GM19455 (cell line): ENCODE measurements around the gene FCN2.

Source experiments
- ATAC-seq: cut with Tn5 transposase; IDR thresholded peaks from one replicate; pipeline ENCODE4 v1.9.1; 2021; ENCODE audit not compliant: unreplicated experiment

The FCN2 gene

DNA sequence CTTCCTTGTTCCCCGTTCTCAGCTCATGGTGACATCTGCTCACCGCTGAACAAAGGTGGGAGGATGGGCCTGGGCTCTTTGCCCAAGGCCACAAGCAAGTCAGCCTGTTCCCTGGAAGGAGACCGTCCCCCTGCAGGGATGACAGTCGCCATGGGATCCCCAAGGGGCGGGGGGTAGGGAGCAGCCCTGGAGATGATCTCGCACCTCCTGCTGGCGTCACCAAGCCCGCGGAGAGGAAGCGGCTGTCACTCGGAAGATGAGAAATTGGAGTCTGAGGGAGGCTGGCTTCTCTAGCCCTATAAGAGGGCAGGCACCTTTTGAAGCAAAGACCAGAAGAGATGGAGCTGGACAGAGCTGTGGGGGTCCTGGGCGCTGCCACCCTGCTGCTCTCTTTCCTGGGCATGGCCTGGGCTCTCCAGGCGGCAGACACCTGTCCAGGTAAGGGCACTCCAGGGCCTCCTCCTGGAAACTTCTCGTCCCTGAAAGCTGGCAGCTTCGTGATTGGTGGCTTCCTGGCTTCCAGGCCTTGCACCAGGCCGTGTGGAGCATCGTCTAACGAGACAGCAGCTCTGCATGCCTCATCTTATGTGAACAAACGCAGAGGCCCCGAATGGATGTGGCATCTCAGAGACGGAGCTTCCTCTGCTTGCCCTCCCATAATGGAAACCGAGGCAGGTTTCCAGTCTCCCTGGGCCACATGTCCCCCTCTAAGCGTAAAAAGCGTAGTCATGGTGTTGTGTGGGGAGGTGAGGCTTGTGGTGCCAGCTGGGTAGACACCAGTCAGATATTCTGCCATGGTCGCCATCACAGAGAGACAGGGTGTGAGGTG, at the start of gene FCN2:
Gene FCN2 (plus strand): TSS at position 327 of the 829 bp plus-strand sequence. CDS start 12 bp downstream, at position 339.
- ATAC-seq = no peak

- ATAC-seq = no peak
Observed at GRCh38 chr9:134830926-134831720, 49.5 kb upstream of the FCN2 start.

DNA sequence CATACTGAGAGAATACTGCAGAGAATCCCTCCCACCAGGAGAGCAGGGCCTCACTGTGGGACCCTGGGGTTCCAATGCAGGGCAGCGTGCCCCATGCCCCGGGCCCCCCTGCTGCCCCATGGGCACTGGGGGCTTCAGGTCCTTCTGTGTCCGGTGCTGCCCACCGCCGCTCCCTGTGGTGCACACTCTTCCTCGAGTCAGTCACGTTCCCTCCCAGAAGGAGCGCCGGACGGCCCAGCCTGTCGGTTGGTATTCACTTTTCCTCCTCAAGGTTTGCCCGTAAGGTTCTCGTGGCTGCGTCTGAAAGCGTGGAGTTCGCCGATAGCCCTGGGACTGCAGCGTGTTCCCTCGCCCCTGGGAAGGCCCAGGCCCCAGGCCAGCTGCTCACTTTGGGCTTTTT, 48.1 kb upstream of the FCN2 start:
- no peak for ATAC-seq

DNA sequence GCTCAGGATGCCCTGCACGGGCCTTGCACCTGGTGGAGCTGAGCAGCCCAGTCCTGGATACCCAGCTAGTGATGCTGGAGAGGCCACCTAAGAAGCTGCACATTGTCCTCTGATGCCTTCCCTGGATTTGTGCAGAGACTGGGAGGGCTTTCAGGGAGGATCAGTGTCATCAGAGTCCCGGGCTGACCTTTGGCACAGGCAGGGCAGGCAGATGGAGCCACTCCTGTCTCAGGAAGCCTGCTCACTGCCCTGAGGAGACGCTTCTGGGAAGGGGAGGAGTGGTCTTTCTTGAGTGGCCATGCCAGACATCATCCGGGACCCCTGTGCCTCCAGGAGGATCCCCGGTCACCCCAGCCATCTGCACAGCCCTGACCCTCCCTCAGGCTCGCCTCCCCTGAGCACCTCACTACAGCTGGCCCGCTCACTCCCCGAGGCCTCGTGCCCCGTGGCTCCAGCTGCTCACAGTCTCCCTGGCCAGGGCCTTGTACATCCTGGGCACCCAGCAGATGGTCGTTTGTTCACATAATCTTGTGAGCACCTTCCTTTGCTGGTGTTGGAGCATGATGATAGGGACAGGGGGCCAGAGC, 47.2 kb upstream of the FCN2 start:
- ATAC-seq = no peak

GRCh38 chr9:134834217-134834956, 46.2 kb upstream of the FCN2 start:
- ATAC-seq = no peak

DNA sequence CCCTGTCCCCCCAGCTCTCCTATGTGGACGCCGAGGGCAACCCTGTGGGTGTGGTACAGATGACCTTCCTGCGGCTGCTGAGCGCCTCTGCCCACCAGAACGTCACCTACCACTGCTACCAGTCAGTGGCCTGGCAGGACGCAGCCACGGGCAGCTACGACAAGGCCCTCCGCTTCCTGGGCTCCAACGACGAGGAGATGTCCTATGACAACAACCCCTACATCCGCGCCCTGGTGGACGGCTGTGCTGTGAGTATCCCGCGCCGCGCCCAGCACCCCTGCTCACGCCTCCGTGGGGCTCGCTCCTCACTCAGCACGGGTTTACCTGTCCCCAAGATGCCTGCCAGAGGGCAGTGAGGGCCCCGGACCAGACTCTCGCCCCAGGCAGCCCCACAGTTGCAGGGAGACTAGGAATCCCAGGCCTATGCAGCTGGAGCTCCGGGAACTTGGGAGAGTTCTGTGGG, 45.6 kb upstream of the FCN2 start:
- ATAC-seq = no peak

GRCh38 chr9:134835448-134835847, 45.2 kb upstream of the FCN2 start:
- ATAC-seq = no peak

- no peak for ATAC-seq
Observed at GRCh38 chr9:134835987-134836386, 44.6 kb upstream of the FCN2 start.

DNA sequence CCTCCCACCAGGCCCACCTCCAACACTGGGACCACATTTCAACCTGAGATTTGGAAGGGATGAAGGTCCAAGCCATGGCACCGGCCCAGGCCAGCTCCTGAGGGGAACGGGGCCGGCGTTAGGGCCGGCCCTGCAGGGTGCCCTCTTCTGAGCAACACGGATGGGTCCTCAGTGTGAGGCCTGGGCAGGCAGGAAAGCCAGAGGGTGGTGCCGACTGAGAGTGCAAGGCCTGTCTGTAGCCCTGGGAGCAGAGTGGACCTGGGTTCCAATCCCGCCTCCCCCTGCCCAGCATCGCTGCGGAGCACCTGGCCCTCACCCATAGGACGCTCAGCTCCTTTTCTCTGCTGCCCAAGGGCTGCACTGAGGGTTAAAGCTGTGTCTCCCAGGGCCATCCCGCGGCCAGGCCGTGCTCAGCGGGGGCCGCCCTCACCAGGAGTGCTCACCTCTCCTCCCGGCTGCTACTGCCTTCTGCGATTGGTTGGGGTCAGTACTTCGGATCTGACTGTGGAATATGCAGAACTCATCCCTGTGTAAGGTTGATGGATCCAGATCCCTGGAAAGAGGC, 44.1 kb upstream of the FCN2 start:
- ATAC-seq = no peak

- no peak for ATAC-seq
Observed at GRCh38 chr9:134837529-134837928, 43.1 kb upstream of the FCN2 start.

DNA sequence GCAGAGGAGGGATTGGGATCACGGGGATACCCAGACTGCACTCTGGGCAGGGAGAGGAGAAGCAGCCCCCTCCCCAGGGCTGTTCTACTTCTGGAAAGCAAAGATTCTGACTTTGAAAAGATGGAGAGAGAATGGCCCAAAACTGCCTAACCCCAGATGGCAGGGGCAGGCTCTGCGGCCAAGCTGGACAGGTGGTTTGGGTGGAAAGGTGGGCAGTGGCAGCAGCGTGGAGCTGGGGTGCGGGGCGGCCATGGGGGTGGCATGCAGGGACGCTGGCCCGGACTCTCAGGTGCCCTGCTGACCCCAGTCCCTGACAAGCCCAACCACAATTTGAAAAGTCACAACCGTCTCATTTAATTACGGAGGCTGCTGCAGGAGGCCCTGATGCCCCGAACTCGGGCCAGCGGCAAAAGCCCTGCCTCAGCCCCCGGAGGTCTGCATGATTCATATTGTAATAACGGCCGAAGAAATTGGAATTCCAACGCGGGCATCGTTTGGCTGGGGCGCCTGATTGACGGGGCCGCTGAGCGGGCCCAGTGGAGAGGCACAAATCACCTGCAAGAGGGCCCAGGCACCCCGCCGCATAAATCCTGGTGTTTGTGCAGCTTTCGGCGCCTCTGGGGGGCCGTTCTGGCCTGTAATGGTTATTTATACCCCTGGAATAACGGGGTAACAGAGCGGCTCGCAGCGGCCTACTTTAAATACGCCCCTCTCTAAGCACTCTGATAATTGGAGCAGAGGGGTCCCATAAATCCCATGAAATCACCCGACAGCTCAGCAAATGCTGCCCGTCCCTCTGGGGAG, 41.8 kb upstream of the FCN2 start:
- no peak for ATAC-seq

- ATAC-seq = no peak
Observed at GRCh38 chr9:134839455-134840125, 41.0 kb upstream of the FCN2 start.

DNA sequence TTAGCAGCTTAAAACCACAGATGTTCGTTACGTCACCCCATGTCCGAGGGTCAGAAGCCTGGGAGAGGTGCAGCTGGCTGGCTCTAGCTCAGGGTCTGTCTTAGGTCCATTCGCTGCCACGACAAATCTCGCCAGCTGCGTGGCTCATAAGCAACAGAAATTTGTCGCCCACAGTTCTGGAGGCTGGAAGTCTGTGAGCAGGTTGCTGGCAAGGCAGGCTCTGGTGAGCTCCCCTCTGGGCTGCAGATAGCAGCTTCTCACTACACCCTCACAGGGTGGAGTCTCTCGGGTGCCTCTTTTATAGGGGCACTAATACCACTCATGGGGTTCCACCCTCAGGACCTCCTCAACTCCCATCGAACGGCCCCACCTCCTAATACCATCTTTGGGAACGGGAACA, 40.1 kb upstream of the FCN2 start:
- ATAC-seq = no peak

DNA sequence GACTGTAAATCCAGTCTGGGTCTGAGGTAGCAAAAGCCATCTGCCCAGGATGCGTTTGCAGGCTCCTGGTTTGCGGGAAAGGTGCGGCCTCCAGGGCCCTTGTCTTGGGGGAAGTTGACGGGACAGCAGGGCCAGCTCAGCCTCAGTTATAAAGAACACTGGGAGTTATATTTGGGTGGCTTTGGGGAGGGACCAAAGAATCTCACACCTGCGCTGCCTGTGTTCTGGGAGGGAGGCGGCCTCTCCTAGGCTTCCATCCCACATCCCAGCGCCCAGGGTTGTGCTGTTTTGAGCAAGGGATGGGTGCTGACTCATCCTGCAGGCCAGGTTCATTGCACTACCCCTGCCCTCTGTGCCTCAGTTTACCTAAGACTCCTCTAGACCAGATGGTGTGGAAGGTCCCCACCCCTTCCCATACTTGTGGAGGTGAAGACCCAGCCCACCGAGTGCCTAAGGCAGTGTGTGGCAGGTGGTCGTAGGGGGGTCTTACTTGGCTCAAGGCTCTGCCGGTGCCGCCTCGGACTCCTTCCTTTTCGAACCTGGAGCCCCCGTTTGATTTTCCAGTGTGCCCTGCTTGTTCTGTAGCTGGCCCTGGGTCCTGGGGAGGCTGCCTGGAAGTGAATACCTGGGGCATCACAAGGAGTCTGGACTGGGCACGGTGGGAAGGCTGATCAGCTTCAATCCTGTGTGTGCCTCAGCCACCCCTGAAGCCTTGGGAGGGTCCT, 39.3 kb upstream of the FCN2 start:
- ATAC-seq = no peak

GRCh38 chr9:134842321-134842720, 38.3 kb upstream of the FCN2 start:
- no peak for ATAC-seq

DNA sequence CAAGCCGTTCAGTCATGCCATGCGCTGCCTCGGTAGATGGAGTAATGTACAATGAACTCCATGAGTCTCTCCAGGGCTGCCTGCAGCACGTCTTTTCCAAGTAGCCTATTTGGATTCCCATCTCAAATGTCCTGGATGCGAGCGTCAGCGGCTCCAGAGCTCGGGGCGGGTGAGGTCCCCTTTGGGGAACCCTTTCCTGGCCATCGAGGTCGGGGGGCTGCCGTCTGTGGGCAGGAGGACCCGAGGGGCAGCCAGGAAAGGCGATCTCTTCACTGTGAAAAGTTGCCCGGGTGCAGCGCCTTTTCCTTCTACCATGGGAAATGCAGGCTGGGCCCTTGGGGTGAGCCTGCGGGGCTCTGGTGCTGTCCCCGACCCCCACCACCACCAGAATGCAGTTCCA, 36.9 kb upstream of the FCN2 start:
- no peak for ATAC-seq

- no peak for ATAC-seq
Observed at GRCh38 chr9:134844821-134845220, 35.8 kb upstream of the FCN2 start.

GRCh38 chr9:134846187-134846586, 34.4 kb upstream of the FCN2 start:
- no peak for ATAC-seq

- no peak for ATAC-seq
Observed at GRCh38 chr9:134846699-134847098, 33.9 kb upstream of the FCN2 start.
